ENCODE results near the gene TRA2A. TPM values are rescaled to one million over a fixed set of nuclear protein-coding genes. Genes with fewer than 3 reads are reported as not detected.

Gene TRA2A
- total and polyA plus RNA-seq, 9 of the 15 experiments (the other 6 are each of a cell fraction or from before 2014, with no cell fraction given), result 22.7 to 210 (median 73.9) TPM

GRCh38 chr7:23474829-23475575 is 56.8 kb downstream of the TRA2A start (continued):
- no peak for TF ChIP-seq CEBPZ (IDR thresholded peaks at IDR 0.05; ENCODE audit: borderline replicate concordance, low read depth, low read length)
- no peak for TF ChIP-seq PYGO2 (tag; IDR thresholded peaks at IDR 0.05)
- no peak for TF ChIP-seq ZNF609 (CRISPR knock-in tag; IDR thresholded peaks at IDR 0.05; ENCODE audit: borderline replicate concordance)
- no peak for TF ChIP-seq KHSRP (IDR thresholded peaks at IDR 0.05)
- TF ChIP-seq ZNF3 (CRISPR knock-in tag; IDR thresholded peaks at IDR 0.05), result no peak
- TF ChIP-seq FOXP1 (CRISPR knock-in tag; IDR thresholded peaks at IDR 0.05), result no peak
- no peak for TF ChIP-seq ZNF121 (CRISPR knock-in tag; conservative IDR thresholded peaks at IDR 0.05)
- TF ChIP-seq, protein P1, sequence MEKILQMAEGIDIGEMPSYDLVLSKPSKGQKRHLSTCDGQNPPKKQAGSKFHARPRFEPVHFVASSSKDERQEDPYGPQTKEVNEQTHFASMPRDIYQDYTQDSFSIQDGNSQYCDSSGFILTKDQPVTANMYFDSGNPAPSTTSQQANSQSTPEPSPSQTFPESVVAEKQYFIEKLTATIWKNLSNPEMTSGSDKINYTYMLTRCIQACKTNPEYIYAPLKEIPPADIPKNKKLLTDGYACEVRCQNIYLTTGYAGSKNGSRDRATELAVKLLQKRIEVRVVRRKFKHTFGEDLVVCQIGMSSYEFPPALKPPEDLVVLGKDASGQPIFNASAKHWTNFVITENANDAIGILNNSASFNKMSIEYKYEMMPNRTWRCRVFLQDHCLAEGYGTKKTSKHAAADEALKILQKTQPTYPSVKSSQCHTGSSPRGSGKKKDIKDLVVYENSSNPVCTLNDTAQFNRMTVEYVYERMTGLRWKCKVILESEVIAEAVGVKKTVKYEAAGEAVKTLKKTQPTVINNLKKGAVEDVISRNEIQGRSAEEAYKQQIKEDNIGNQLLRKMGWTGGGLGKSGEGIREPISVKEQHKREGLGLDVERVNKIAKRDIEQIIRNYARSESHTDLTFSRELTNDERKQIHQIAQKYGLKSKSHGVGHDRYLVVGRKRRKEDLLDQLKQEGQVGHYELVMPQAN (IDR thresholded peaks at IDR 0.05; ENCODE audit: borderline replicate concordance), result 0 out of 2 replicates have a peak, but pooled peaks have one; percentile 61
- TF ChIP-seq GTF2E2 (tag; IDR thresholded peaks at IDR 0.05), result no peak
- no peak for TF ChIP-seq ZBTB5 (IDR thresholded peaks at IDR 0.05)
- TF ChIP-seq CBX2 (IDR thresholded peaks at IDR 0.05; ENCODE audit: insufficient read depth, low read length, poor library complexity, severe bottlenecking), result no peak
- TF ChIP-seq U2AF2 (optimal IDR thresholded peaks at IDR 0.05; ENCODE audit: low read depth, low read length), result no peak
- TF ChIP-seq USF2 (CRISPR knock-in tag; IDR thresholded peaks at IDR 0.05), result no peak
- TF ChIP-seq ZNF24 (IDR thresholded peaks at IDR 0.05), result no peak

Data from K562 (cell line).